ENCODE data around the gene SPATA6L. TPM values are rescaled to one million over a fixed set of nuclear protein-coding genes. Genes with fewer than 3 reads are reported as not detected.
"Not testable (repeated sequence)": the region's sequence is repeated elsewhere in the genome, so short reads cannot be mapped to it uniquely, and the experiment has no call there.

The SPATA6L gene
- polyA plus RNA-seq, 3 donors, result 2.5 to 6.7 (median 4.6) TPM

DNA sequence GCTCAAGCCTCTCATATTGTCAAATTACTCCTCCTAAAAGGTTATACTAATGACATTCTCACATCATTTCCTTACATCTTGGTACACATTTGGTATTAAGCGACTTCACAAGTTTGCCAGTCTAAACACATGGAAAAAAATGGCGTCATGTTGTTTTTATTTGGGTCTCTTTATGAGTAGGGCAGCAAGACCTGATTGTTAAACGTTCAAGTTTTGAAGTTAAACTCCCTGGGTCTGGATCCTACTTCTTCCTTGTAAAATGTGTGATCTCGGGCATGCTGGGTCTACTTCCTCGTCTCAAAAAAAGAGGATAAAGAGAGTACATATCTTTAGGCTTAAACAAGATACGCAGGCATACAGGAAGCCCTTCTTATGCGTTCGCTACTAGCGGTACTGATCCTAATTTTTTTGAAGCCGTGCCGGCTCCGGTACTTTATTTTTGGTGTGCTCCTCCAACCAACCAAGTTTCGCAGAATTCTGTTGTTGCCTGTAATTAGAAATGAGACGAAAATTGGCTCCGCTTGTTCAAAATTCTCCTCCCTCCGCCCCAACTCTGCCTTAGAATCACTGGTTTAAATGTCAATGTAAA, 12.5 kb upstream of the SPATA6L start:
- DNase-seq, result peak; percentile 42

DNA sequence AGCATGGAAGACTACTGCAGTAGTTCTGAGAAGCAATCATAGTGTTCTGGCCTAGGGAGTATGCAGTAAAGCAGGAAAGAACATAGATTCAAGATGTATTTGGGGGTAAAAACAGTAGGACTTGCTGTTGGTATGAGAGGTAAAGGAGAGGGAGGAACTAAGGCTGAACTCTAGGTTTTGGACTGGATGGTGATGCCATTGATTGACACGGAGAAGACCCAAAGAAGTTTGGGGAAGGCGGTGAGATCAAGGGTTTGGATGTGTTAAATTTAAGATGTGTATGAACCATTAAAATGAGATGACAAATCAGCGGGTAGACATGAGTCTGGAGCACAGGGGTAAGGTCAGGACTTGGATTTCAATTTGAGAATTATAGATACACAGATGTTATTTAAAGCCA, 11.1 kb upstream of the SPATA6L start:
- no peak for DNase-seq

- DNase-seq, result no peak
Observed at GRCh38 chr9:4674783-4675182, 8.5 kb upstream of the SPATA6L start.

- DNase-seq, result no peak
Observed at GRCh38 chr9:4671737-4672136, 5.5 kb upstream of the SPATA6L start.

GRCh38 chr9:4670591-4670990, 4.3 kb upstream of the SPATA6L start:
- no peak for DNase-seq

DNA sequence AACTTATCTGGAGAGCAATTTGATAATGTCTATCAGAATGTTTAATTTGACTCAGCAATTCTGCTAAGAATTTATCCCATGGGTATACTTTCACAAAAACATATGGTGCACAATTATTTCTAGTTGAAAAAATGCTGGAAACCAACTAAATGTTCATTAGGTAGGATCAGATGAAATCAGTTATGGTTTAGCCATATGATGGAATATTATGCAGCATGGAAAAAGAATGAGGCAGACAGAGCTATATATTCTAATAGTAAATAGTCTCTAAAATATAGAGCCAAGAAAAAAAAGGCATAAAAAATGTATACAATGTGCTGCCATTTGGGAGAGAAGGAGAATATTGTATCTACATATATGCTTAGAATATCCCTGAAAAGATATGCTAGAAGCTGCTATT, 3.6 kb upstream of the SPATA6L start:
- no peak for DNase-seq

- no peak for DNase-seq
Observed at GRCh38 chr9:4668604-4669003, 2.3 kb upstream of the SPATA6L start.

- no peak for DNase-seq
Observed at GRCh38 chr9:4667681-4668080, 1.4 kb upstream of the SPATA6L start.

- no peak for DNase-seq
Observed at GRCh38 chr9:4665357-4665756, 923 bp downstream of the SPATA6L start.

- DNase-seq, result no peak
Observed at GRCh38 chr9:4663956-4664355, 2.3 kb downstream of the SPATA6L start.

GRCh38 chr9:4662989-4663792, 3.1 kb downstream of the SPATA6L start:
- no peak for DNase-seq

DNA sequence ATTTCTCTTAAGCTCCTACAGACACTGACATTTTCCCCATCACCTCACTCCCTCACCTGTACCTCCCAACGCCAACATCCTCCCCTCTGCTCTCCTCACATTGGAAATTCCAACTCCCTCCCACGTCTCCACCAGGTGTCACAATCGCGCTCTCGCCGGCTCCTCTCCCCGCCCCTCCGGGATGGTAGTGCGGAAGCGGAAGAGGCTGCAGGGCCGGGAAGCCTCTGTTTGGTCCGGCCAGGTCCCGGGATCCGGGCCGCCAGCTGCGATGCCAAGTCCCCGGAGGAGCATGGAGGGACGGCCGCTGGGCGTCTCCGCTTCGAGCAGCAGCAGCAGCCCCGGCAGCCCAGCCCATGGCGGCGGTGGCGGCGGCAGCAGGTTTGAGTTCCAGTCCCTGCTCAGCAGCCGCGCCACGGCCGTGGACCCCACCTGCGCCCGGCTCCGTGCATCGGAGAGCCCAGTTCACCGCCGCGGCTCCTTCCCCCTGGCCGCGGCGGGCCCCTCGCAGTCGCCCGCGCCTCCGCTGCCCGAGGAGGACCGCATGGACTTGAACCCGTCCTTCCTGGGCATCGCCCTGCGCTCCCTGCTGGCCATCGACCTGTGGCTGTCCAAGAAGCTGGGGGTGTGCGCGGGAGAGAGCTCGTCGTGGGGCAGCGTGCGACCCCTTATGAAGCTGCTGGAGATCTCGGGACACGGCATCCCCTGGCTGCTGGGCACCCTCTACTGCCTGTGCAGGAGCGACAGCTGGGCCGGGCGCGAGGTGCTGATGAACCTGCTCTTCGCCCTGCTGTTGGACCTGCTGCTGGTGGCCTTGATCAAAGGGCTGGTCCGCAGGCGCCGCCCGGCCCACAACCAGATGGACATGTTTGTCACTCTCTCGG, 3.9 kb downstream of the SPATA6L start, which contains the start of gene PLPP6:
TSS of gene PLPP6 (plus strand) at position 187 of the 881 bp plus-strand sequence. CDS start at position 269, 82 bp downstream.
- DNase-seq, result peak; percentile 88

DNA sequence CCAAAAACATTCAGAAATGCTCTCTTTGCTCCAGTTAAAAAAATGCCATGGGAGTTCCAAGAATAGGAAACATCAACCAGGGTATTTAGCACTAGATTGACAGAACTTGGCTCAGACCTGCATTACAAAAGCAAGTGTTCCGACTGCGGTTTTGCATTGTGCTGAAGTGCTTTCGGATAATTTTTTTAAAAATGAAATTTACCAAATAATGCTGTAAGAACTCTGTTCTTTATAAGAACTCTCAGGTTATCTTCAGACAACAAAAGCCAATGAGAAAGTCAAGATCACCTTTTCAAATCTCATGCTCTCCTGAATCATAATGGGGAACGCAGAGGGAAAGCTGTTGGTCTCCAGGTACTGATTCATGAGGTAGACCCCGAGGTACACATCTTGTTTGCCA, 4.7 kb downstream of the SPATA6L start:
- no peak for DNase-seq

DNA sequence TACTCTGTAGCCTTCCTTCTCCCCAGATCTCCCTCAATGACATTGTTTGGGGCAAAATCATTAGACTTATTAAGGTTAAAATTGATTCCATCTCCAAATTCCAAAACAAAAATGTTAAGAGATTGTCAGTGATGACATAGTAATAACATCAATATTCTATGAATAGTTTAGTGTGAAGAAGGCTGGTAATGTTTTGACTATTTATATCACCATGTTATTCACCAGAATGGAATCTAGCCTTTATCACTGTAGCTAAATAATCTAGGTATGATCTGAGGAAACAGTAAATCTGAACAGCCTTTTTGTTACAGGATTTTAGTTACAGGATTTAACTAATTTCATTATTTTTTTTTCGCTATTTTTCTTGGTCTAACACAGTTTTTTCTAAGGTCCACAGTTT, 5.1 kb downstream of the SPATA6L start:
- DNase-seq, result no peak

DNA sequence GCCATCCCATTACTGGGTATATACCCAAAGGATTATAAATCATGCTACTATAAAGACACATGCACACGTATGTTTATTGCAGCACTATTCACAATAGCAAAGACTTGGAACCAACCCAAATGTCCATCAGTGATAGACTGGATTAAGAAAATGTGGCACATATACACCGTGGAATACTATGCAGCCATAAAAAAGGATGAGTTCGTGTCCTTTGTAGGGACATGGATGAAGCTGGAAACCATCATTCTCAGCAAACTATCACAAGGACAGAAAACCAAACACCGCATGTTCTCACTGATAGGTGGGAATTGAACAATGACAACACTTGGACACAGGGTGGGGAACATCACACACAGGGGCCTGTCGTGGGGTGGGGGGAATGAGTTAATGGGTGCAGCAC, 5.6 kb downstream of the SPATA6L start:
- DNase-seq, result not testable (repeated sequence)

- DNase-seq, result no peak
Observed at GRCh38 chr9:4657426-4658159, 8.7 kb downstream of the SPATA6L start.

DNA sequence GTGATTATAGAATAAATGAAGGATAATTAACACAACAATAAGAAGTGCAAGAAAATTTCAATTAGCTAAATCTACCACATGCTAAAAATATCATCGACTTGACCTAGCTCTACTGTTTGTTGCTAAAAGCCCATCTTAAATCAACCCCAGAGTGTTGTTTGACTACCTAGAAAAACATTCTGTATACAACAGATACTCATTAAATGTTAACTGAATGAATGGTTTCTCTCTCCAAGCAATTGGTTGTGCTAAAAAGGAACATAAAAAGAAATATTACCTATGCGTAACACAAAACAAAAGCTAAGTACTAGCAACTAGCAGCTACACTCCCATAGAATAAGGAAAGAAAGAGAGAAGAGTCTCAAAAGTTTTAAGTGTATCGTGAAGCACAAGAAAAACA, 9.7 kb downstream of the SPATA6L start:
- DNase-seq, result no peak

GRCh38 chr9:4656196-4656595, 10.1 kb downstream of the SPATA6L start:
- not testable (repeated sequence) for DNase-seq

DNA sequence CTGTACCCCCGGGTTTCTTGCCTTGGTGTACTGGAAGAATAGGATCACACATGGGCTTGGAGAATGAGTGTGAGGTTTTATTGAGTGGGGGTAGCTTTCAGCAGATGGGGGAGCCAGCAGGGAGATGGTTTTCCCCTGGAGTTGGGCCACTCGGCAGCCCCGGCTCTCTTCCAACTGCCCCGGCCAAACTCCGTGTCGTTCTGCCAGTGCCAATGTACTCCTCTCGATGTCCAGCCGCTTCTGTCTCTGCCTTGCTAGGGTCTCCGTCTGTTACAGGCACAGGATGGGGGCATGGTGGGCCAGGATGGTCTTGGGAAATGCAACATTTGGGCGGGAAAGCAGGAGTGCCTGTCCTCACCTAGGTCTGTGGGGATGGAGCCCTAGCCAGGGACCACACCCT, 11.7 kb downstream of the SPATA6L start:
- DNase-seq, result no peak

DNA sequence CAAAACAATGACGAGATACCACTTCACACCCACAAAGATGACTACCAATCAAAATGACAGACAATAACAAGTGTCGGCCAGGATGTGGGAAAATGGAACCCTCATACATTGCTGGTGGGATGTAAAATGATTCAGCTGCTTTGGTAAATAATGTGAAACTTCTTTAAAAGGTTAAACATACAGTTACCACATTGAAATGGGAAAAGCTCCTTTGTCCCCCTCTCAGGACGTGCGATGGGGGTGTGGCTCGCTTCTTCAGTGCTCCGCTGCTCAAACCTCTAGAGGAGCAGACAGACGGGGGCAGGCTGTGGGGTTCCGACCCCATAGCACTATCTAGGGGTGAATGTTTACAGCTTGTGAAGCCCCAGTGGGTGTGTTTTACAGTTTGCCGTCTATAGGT, 12.2 kb downstream of the SPATA6L start:
- DNase-seq, result no peak

DNA sequence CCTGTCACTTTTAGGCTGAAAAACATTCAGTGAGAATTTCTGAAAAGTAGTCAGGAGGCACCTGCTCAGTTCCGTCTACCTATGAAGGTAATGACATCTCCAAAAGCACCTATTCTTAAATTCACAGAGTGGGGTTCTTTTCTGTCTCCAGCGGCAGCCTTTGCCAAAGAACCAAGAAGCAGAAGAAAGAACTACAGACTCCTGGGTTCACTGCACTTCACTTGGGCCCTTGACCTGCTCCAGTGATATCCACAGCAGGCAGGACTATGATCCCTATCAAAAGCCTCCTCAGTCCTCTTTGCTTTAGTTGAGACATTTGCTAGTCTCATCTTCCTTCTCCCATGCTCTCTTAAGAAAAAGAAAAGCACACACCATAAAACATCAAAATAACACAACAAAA, 23.9 kb downstream of the SPATA6L start:
- no peak for DNase-seq

GRCh38 chr9:4640027-4640426, 26.3 kb downstream of the SPATA6L start:
- DNase-seq, result no peak
